ENCODE results near the gene GPR183.

Gene GPR183

DNA sequence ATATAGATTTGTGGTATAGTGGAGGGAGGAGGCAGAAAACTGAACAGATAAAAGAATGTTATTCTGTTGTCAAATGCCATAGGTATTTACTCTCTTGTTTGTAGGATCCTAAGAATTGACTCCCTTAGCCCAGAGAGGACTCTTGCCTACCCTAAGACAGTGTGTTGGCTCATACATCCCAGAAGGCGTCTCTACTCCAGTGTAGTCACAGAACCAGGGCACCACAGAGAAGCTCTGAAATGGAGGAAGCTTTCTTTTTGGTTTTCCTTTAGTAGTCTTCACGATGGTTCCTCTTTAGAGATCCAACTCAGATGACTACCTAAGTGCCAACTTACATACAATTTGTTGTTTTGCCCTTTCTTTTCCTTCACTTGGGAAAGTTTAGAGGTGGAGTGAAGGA, 14.0 kb downstream of the GPR183 start:
- Histone ChIP-seq H3K36me3 (ENCODE audit: insufficient read depth, low read length) (no peaks in the 10 kb centered on the region), H3K27me3 (ENCODE audit: insufficient read depth, low read length) (no peaks in the 10 kb centered on the region), H2AFZ (ENCODE audit: low read depth, low read length) (no peak overlapping the region), H3K9me3 (ENCODE audit: low read length) (no peaks in the 10 kb centered on the region), H3K4me1 (ENCODE audit: insufficient read depth, low read length) (no peaks in the 10 kb centered on the region), H3K4me3 (ENCODE audit: low read length) (no peak overlapping the region)

DNA sequence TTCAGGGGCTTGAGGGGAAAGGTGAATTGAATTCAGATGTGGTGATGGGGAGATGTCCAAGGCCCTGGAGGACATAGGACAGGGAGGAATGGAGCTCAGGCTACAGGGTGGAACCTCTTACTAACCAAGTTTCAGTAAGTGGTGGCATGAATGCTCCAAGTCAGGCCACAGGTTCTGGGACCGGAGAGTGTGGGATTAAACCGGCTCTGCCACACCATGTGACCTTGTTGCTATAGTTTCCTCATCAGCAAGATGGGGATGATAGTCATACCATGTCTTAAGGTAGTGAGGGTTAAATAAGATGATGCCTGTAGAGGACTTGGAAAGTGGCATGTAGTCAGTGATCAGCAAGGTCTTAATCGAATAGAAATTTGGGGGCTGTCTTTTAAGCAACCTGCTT, 16.3 kb downstream of the GPR183 start:
- no peaks in the 10 kb centered on the region for H3K36me3 ChIP-seq (ENCODE audit: insufficient read depth, low read length)
- H3K4me3 ChIP-seq (ENCODE audit: low read length), result no peak overlapping the region
- no peak overlapping the region for H2AFZ ChIP-seq (ENCODE audit: low read depth, low read length)
- H3K4me1 ChIP-seq (ENCODE audit: insufficient read depth, low read length), result no peaks in the 10 kb centered on the region
- no peaks in the 10 kb centered on the region for H3K9me3 ChIP-seq (ENCODE audit: low read length)
- no peaks in the 10 kb centered on the region for H3K27me3 ChIP-seq (ENCODE audit: insufficient read depth, low read length)

DNA sequence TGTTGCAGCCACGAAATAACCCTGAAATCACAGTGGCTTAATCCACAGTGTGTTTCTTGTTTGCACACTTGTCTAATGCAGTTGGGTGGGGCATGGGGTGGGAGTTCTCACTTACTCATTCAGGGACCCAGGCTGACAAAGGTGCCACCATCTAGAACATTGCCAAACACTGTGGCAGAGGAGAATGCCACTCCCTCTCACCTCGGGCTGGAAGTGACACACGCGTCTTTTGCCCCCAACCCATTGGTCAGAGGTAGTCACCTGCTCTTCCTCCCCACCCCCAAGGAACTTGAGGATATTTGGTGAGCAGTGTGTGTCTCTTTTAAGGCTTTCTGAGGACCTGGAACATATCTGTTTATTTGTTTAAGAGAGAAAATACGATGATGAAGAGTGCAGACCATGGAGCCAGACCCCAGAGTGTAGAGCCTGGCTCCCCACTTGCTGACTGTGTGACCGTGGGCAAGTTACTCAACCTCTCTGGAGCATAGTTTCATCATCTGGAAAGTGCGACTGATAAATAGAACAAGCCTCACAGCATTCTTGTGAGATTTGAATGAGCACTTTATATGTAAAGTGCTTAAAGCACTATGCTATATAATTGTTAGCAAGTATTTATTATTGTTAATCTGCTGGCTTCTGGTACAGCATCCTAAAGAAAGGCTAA, 17.4 kb downstream of the GPR183 start:
- no peaks in the 10 kb centered on the region for H3K27me3 ChIP-seq (ENCODE audit: insufficient read depth, low read length)
- H3K4me1 ChIP-seq (ENCODE audit: insufficient read depth, low read length), result no peaks in the 10 kb centered on the region
- H3K9me3 ChIP-seq (ENCODE audit: low read length), result no peaks in the 10 kb centered on the region
- H3K4me3 ChIP-seq (ENCODE audit: low read length), result no peak overlapping the region
- no peaks in the 10 kb centered on the region for H3K36me3 ChIP-seq (ENCODE audit: insufficient read depth, low read length)
- no peak overlapping the region for H2AFZ ChIP-seq (ENCODE audit: low read depth, low read length)

DNA sequence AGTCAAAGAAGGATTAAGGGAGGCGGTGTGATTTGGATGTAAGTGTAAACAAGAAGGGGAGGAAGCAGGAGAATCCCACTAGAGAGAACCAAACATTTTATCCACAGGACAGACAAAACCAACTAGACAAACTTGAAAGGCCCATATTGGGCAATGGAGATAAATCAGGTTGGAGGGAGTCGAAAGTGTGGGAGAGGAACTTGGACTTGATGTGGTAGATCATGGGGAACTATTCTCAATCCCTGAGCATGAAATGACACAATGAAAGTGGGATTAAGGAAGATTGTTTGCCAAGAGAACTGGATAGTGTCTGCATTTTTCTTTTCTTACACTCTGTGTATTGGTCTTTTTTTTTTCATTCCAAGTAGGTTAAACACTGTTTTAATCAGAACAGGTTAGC, 17.9 kb downstream of the GPR183 start:
- Histone ChIP-seq H3K4me3 (ENCODE audit: low read length) (no peak overlapping the region), H3K27me3 (ENCODE audit: insufficient read depth, low read length) (no peaks in the 10 kb centered on the region), H3K4me1 (ENCODE audit: insufficient read depth, low read length) (no peaks in the 10 kb centered on the region), H3K36me3 (ENCODE audit: insufficient read depth, low read length) (no peaks in the 10 kb centered on the region), H3K9me3 (ENCODE audit: low read length) (no peaks in the 10 kb centered on the region), H2AFZ (ENCODE audit: low read depth, low read length) (no peak overlapping the region)

DNA sequence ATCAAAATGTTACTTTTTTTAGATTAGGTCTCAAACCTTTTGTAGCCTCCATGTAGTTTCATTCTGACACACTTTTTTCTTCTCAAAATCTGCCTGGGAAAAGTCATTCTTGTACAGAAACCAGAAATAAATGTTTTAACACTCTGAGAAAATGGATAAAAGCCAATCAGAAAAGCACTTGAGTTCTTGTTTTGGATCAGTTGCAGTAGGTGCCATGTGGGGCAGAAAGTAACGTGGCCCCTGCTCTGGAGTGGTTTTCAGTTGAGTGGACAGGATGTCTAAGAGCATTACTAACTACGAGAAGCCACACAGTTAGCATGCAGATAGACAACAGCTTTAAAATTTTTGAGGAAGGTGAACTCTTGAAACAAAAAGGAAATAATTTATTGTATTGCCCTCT, 19.1 kb downstream of the GPR183 start:
- H3K9me3 ChIP-seq (ENCODE audit: low read length), result no peaks in the 10 kb centered on the region
- no peak overlapping the region for H2AFZ ChIP-seq (ENCODE audit: low read depth, low read length)
- H3K27me3 ChIP-seq (ENCODE audit: insufficient read depth, low read length), result no peaks in the 10 kb centered on the region
- H3K36me3 ChIP-seq (ENCODE audit: insufficient read depth, low read length), result no peaks in the 10 kb centered on the region
- no peak overlapping the region for H3K4me3 ChIP-seq (ENCODE audit: low read length)
- H3K4me1 ChIP-seq (ENCODE audit: insufficient read depth, low read length), result no peaks in the 10 kb centered on the region

DNA sequence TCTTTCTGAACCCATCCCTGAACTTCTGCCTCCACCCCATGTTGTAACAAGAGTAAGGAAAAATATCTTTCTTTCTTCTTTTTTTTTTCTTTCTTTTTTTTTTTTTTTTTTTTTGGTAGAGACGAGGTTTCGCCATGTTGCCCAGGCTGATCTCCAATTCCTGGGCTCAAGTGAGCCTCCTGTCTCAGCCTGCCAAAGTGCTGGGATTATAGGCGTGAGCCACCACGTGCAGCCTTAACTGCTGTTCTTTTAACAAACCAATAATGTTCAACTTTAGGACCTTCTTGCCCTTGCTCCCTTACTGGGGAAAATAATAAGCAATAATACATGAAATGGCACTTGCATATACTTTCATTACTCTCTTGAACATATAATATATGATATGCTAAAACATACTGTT, 19.6 kb downstream of the GPR183 start:
- no peak overlapping the region for H2AFZ ChIP-seq (ENCODE audit: low read depth, low read length)
- no peaks in the 10 kb centered on the region for H3K27me3 ChIP-seq (ENCODE audit: insufficient read depth, low read length)
- no peaks in the 10 kb centered on the region for H3K9me3 ChIP-seq (ENCODE audit: low read length)
- H3K36me3 ChIP-seq (ENCODE audit: insufficient read depth, low read length), result no peaks in the 10 kb centered on the region
- H3K4me3 ChIP-seq (ENCODE audit: low read length), result no peak overlapping the region
- no peaks in the 10 kb centered on the region for H3K4me1 ChIP-seq (ENCODE audit: insufficient read depth, low read length)

DNA sequence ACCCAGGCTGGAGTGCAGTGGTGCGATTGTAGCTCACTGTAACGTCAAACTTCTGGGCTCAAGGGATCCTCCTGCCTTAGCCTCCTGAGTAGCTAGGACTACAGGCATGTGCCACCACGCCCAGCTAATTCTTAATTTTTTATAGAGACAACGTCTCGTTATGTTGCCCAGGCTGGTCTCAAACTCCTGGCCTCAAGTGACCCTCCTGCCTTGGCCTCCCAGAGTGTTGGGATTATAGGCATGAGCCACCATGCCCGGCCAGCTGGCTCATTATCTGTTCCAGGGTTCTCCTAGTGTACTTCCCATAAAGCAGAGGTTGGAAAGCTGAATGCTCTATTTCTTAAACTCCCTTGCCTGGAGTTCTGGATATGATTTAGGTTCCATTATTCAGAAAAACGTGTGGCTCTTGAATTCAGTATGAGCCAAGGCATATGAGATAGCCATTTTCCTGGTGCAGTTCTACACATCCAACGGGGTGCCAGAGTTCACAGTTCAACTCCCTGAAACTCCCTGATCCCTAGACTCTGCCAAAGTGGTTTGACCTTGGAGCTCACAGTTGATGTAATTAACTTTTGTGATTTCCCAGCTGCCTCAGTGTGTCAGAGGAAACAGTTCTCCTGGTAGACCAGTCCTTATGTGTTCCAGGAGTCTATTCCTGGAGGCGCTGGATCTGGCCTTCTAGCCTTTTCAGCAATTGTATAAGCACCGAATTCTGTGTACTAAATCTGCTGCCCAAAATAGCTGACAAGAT, 21.6 kb downstream of the GPR183 start:
- H3K36me3 ChIP-seq (ENCODE audit: insufficient read depth, low read length), result no peaks in the 10 kb centered on the region
- H3K4me3 ChIP-seq (ENCODE audit: low read length), result no peak overlapping the region
- H3K9me3 ChIP-seq (ENCODE audit: low read length), result no peaks in the 10 kb centered on the region
- H3K4me1 ChIP-seq (ENCODE audit: insufficient read depth, low read length), result no peaks in the 10 kb centered on the region
- no peak overlapping the region for H2AFZ ChIP-seq (ENCODE audit: low read depth, low read length)
- no peaks in the 10 kb centered on the region for H3K27me3 ChIP-seq (ENCODE audit: insufficient read depth, low read length)

DNA sequence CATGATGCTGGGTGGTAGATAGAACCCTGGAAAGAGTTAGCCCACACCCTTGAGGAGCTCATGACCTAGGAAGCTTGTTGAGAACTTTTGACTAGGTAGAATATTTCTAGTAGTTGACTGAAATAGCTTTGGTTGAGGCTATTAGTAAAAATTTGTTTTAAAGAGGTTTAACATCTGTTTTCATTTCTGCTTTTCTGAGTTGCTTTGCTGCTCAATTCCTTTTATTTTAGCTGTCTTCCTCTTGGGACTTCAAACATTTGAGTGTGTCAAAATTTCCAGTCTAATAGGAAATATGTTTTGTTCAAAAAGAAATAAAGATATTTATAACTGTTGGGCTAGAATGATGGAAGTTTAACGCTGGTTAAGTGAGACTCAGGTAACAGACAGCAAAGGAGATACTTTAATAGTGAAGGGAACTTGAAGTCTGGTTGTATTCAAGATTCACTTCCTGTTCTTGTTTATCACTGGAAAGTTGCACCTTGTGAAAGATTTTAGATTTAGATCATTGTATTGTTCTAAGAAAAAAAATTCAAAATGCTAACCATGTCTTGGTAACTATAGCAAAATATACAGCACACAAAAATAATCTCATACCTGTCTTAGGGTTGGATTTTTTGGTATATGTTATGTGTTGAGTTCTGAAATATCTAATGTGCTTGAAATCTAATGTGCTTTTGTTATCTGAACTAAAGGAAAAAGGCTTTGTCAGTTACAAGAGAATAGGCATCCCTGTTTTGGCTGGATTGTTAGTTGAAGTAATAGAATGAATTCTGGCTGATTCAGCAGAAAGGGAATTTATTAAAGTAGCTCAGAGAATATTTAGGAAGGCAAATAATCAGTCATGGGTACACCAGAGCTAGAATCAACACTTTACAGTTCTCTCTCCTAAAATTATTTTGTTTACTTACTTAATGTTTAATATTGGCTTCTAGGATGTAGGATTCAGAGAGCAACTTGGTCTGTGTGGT, 24.7 kb downstream of the GPR183 start:
- Histone ChIP-seq H2AFZ (ENCODE audit: low read depth, low read length) (no peak overlapping the region), H3K27me3 (ENCODE audit: insufficient read depth, low read length) (no peaks in the 10 kb centered on the region), H3K9me3 (ENCODE audit: low read length) (no peaks in the 10 kb centered on the region), H3K4me3 (ENCODE audit: low read length) (no peak overlapping the region), H3K4me1 (ENCODE audit: insufficient read depth, low read length) (no peaks in the 10 kb centered on the region), H3K36me3 (ENCODE audit: insufficient read depth, low read length) (no peaks in the 10 kb centered on the region)

DNA sequence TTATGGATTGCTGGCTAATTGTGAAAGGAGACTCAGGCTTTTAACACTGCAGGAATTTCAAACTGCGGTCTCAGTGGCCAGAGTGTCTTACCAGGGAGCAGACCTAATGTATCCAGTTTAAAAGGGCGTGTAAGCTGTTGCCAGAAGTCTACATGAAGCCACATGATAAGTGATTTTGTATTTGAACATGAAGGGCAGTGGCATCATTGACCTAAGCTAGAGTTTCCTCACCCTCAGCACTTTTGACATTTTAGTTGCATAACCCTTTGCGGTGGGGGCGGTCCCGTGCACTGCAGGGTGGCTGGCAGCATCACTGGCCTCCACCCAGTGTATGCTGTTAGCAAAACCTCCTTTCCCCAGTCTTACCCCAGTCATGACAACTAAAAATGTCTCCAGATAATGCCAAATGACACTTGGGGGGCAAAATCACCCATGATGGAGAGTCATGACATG, 25.4 kb downstream of the GPR183 start:
- H2AFZ ChIP-seq (ENCODE audit: low read depth, low read length), result no peak overlapping the region
- no peaks in the 10 kb centered on the region for H3K4me1 ChIP-seq (ENCODE audit: insufficient read depth, low read length)
- H3K27me3 ChIP-seq (ENCODE audit: insufficient read depth, low read length), result no peaks in the 10 kb centered on the region
- H3K36me3 ChIP-seq (ENCODE audit: insufficient read depth, low read length), result no peaks in the 10 kb centered on the region
- H3K4me3 ChIP-seq (ENCODE audit: low read length), result no peak overlapping the region
- H3K9me3 ChIP-seq (ENCODE audit: low read length), result no peaks in the 10 kb centered on the region

DNA sequence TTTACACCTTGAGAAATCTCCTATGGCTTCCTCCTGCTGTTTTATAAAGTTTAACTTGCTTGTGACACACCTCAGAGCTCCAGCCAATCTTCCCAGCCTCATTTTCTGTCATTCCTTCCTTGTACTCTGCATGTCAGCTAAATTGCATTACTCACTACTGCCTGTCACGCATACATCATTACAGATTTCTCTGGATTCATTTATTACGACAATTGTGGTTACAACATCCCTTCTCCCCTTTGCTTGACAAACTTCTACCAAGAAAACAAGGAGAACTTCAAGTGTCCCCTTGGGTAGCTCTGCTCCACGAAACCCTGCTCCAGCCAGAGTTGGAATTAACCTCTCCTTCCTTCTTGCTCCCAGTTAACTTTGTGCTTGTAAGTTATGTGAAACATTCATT, 27.0 kb downstream of the GPR183 start:
- no peaks in the 10 kb centered on the region for H3K9me3 ChIP-seq (ENCODE audit: low read length)
- no peaks in the 10 kb centered on the region for H3K36me3 ChIP-seq (ENCODE audit: insufficient read depth, low read length)
- H2AFZ ChIP-seq (ENCODE audit: low read depth, low read length), result no peak overlapping the region
- no peaks in the 10 kb centered on the region for H3K27me3 ChIP-seq (ENCODE audit: insufficient read depth, low read length)
- H3K4me3 ChIP-seq (ENCODE audit: low read length), result no peak overlapping the region
- H3K4me1 ChIP-seq (ENCODE audit: insufficient read depth, low read length), result no peaks in the 10 kb centered on the region

DNA sequence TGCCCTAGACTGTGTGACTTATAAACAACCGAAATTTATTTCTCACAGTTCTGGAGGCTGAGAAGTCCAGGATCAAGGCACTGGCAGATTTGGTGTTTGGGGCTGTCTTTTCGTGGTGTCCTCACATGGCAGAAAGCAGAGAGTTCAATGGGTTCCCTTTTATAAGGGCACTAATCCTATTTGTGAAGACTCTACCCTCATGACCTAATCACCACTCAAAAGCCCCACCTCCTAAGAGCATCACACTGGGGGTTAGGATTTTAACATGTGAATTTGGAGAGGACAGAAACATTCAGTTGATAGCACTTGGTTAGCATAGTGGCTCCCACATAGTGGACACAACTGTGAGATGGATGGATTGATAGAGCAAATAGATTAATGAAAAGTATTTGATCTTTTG, 27.6 kb downstream of the GPR183 start:
- Histone ChIP-seq H3K36me3 (ENCODE audit: insufficient read depth, low read length) (no peaks in the 10 kb centered on the region), H3K4me1 (ENCODE audit: insufficient read depth, low read length) (no peaks in the 10 kb centered on the region), H3K4me3 (ENCODE audit: low read length) (no peak overlapping the region)

DNA sequence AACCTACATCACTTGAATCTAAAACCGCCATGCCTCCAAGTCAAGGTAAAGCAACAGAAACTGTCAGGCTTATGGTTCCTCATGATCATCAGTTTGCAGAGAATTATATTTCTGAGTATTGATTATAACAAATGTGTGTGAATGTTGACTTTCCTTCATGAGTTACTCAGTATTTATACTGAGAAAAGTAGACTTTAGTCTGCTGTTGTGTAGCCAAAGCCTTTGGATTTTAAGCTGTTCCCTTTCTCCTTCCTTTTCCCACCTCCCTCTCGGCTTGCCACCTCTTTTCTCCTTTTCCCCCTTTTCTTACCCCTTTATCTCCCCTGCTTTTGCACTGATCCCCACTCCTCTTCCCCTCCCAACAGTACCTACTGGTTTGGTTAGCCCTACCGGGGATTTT, 28.4 kb downstream of the GPR183 start:
- Histone ChIP-seq H3K9me3 (ENCODE audit: low read length) (no peaks in the 10 kb centered on the region), H3K27me3 (ENCODE audit: insufficient read depth, low read length) (no peaks in the 10 kb centered on the region), H2AFZ (ENCODE audit: low read depth, low read length) (no peak overlapping the region), H3K4me3 (ENCODE audit: low read length) (no peak overlapping the region), H3K36me3 (ENCODE audit: insufficient read depth, low read length) (no peaks in the 10 kb centered on the region), H3K4me1 (ENCODE audit: insufficient read depth, low read length) (no peaks in the 10 kb centered on the region)

More for the DNA sequence above, 27.6 kb downstream of the GPR183 start:
- no peaks in the 10 kb centered on the region for H3K9me3 ChIP-seq (ENCODE audit: low read length)
- no peaks in the 10 kb centered on the region for H3K27me3 ChIP-seq (ENCODE audit: insufficient read depth, low read length)
- H2AFZ ChIP-seq (ENCODE audit: low read depth, low read length), result no peak overlapping the region

DNA sequence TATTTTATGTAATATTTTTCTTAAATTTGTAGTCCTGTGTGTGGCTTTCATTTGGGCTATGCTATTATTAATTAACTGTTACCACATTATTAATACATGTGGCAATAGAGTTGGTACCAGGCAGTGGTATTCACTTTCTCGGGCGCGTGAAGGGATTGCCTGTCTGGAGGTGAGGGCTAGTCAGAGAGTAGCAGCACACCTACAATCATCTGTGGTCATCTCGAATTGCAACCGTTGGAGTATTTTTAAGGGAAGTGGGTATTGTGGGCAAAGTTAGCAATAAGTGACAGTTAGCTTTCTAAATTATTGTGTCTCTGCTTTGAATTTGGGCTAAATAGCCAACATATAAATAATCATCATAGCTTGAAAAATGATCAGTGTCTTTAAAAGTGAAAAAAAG, 29.0 kb downstream of the GPR183 start:
- Histone ChIP-seq H3K27me3 (ENCODE audit: insufficient read depth, low read length) (no peaks in the 10 kb centered on the region), H3K4me1 (ENCODE audit: insufficient read depth, low read length) (no peaks in the 10 kb centered on the region), H3K36me3 (ENCODE audit: insufficient read depth, low read length) (no peaks in the 10 kb centered on the region), H2AFZ (ENCODE audit: low read depth, low read length) (no peak overlapping the region), H3K9me3 (ENCODE audit: low read length) (no peaks in the 10 kb centered on the region), H3K4me3 (ENCODE audit: low read length) (no peak overlapping the region)

Data from neuron (in vitro differentiated cells).